Colon (tissue), 2 donors: ENCODE results near the gene AVPR2.

Experiments used
- FAIRE-seq: peaks from 2 replicates; lab custom pipeline; 2012; peaks lifted over from hg19 to GRCh38; lab: Jason Lieb, UNC
- donor health status: control.
- donor health status: control.

The AVPR2 gene

GRCh38 chrX:153885968-153886903 is 18.2 kb upstream of the AVPR2 start, which contains the start of gene L1CAM:
Gene L1CAM, minus strand, starts transcription at chrX:153886173. Its CDS starts 10,337 bp downstream, at chrX:153875836.
- FAIRE-seq, result no peak

GRCh38 chrX:153886915-153887314 is 17.6 kb upstream of the AVPR2 start:
- FAIRE-seq, result no peak

- no peak for FAIRE-seq
These were observed 17.1 kb upstream of the AVPR2 start for GRCh38 chrX:153887385-153887784.

GRCh38 chrX:153888344-153888743 is 16.1 kb upstream of the AVPR2 start:
- no peak for FAIRE-seq

GRCh38 chrX:153889123-153889522 is 15.3 kb upstream of the AVPR2 start:
- no peak for FAIRE-seq

- FAIRE-seq, result no peak
These were observed 6.6 kb upstream of the AVPR2 start for GRCh38 chrX:153897899-153898298.

GRCh38 chrX:153900831-153901752 is 3.4 kb upstream of the AVPR2 start:
- no peak for FAIRE-seq

- no peak for FAIRE-seq
These were observed 2.7 kb upstream of the AVPR2 start for GRCh38 chrX:153901753-153902140.

GRCh38 chrX:153902385-153902784 is 2.1 kb upstream of the AVPR2 start:
- FAIRE-seq, result no peak

GRCh38 chrX:153903238-153903980 is 1.1 kb upstream of the AVPR2 start:
- FAIRE-seq, result no peak

- no peak for FAIRE-seq
These were observed 1.1 kb downstream of the AVPR2 start for GRCh38 chrX:153905481-153906095.

- FAIRE-seq, result no peak
These were observed 1.8 kb downstream of the AVPR2 start for GRCh38 chrX:153906126-153906917.

- no peak for FAIRE-seq
These were observed 3.0 kb downstream of the AVPR2 start for GRCh38 chrX:153907456-153907855.

GRCh38 chrX:153908219-153908860 is 3.9 kb downstream of the AVPR2 start:
- FAIRE-seq, result no peak

- no peak for FAIRE-seq
These were observed 4.8 kb downstream of the AVPR2 start for GRCh38 chrX:153909024-153909979.

- no peak for FAIRE-seq
These were observed 5.5 kb downstream of the AVPR2 start for GRCh38 chrX:153909980-153910360.

- no peak for FAIRE-seq
These were observed 6.0 kb downstream of the AVPR2 start for GRCh38 chrX:153910446-153910845.

GRCh38 chrX:153911798-153912197 is 7.3 kb downstream of the AVPR2 start:
- FAIRE-seq, result no peak

GRCh38 chrX:153913211-153913610 is 8.7 kb downstream of the AVPR2 start:
- FAIRE-seq, result no peak
